WTC11 (cell line): Measurements from ENCODE around the gene DDX28.

ENCODE experiments used
- CTCF ChIP-seq: fragments of 200-600 bp; IDR thresholded peaks from 2 replicates; pipeline ENCODE4 v1.8.0; 2022; ENCODE audit warnings: antibody characterized with exemption
- TEAD1 ChIP-seq: sonication (generic); formaldehyde crosslinking; IDR thresholded peaks from 2 replicates; pipeline ENCODE4 v1.8.0; 2022; ENCODE audit warnings: mild to moderate bottlenecking, missing genetic modification reagents

- no peak for TF ChIP-seq CTCF
- no peak for TF ChIP-seq TEAD1 (CRISPR knock-in tag)
Measured at GRCh38 chr16:68046106-68046505, 23.1 kb upstream of the DDX28 start.
